ENCODE results near the gene FBXO24. TPM values are rescaled to one million over a fixed set of nuclear protein-coding genes. Genes with fewer than 3 reads are reported as not detected.

The FBXO24 gene
- total RNA-seq, 1 experiment from 2014 or later: 0.36 TPM

DNA sequence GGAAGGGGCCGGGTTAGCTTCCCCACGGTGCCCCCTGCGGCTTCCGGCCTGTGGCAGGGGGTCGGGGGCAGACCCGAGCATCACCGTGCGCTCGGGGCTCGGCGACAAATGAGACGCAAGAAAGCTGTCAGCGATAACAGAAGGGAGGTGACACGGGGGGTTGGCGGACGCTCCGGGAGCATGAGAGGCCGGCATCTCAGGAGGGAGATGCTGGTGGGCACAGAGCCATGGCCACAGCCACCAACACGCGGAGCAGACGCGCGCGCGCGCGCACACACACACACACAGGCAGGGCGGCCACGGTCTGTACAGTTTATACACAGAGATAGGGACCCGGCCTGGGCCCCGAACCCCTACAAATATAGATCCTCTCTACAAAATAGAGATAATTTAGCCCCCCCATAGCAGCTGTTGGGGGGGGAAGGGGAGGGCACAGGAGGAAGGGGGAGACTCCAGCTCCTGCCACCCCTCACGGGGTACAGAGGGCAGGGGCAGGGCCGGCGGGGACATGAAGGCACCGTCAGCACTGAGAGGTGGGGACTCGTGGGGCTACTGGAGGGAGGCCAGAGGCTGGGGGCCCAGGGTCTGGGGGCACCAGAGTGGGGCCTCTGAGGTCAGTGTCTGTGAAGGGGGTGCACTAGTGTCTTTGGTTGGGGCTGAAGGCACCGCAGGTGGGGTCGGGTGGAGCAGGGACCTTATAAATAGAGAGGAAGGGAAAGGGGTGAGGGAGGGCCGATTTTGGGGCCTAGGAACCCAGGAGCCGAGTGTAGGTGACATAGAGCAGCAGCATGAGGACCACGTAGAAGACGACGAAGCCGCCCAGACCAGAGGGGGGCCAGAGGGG, 11.5 kb upstream of the FBXO24 start:
- no peak for DNase-seq (ENCODE audit: low spot score)

DNA sequence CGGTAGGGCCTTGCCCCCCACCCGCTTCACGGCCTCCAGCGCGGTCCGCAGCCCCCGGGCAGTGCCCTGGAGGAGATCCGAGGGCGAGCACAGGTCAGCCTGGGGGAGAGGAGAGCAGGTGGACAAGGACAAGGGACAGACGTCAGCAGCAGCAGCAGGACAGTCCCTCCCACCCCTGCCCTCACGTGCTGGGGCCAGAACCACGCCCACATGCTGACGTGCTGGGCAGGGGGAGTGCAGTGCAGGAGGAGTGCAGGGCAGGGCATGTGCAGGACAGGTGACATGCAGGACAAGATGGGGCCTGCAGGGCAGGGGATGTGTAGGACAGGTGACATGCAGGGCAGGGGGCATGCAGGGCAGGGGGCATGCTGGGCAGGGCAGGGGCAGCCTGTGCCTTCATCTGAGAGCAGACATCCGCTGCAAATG, 10.9 kb upstream of the FBXO24 start:
- no peak for DNase-seq (ENCODE audit: low spot score)

DNA sequence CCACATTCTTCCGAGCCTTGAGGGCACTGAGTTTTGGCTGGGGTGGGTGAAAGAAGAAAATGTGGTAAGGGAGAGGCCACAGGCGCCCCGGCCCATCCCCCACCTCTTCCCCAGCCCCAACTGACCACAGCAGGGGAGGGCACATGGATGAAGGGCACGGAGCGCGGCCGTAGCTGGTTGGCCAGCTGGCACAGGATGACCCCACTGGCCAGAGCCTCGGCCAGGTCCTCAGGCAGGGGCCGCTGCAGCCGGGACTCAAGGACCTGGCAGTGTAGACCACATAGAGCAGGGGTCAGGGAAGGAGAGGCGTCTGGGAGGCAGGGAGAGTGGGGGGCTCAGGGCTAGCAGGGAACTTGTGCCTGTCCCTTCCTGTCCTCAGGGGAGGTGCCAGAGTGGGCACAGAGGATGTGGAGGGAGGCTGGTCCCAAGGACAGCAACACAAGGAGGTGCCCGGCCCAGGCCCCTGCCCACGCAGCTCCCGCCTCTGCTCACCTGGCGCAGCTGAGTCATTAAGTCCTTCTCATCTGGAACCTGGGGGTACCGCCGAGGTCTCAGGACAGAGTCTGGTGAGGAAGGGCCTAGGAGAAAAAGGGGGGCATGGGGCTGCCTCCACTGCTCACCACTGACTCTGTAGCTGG, 10.3 kb upstream of the FBXO24 start:
- DNase-seq (ENCODE audit: low spot score): no peak

DNA sequence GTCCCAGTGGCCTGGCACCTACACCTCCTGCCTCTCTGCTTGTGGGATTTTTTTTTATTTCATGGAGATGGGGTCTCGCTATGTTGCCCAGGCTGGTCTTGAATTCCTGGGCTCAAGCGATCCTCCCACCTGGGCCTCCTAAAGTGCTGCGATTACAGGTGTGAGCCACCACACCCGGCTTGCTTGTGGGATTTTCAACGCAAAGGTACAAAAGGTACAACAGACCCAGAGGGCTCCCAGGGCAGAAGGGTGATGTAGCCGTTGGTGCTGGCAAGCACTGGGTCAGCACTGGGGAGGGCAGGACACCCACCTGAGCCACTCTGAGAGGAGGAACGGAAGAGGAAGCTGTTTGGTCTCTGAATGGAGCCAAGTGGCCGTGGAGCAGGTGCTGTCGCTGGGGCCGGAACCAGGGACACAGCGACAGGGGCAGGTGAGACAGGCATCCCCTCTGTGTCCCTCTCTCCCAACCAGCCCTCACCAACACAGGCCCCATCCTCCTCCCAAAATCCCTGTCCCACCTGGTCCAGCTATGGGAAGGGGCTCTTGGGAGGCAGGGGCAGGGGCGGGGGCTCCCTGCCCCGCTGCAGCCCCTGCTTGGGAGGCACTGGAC, 9.6 kb upstream of the FBXO24 start:
- no peak for DNase-seq (ENCODE audit: low spot score)

DNA sequence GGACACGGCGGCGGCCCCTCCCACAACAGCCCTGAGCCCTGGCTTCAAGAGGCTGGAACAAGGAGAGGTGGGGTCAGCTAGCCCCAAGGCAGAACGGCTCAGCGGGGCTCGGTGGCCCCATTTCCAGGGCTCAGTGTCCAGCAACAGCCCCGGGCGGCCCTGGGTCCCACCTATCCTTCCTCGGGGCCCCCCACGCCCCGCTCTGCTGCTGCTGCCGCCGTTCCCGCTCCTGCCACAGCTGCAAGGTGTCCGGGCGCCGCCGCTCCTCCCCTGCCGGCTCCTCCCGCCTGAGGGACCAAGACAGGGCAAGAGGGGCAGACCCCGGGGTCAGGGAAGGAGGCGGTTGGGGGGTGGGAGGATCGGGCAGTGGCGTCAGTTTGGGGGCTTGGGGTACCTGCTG, 9.0 kb upstream of the FBXO24 start:
- DNase-seq (ENCODE audit: low spot score): no peak

DNA sequence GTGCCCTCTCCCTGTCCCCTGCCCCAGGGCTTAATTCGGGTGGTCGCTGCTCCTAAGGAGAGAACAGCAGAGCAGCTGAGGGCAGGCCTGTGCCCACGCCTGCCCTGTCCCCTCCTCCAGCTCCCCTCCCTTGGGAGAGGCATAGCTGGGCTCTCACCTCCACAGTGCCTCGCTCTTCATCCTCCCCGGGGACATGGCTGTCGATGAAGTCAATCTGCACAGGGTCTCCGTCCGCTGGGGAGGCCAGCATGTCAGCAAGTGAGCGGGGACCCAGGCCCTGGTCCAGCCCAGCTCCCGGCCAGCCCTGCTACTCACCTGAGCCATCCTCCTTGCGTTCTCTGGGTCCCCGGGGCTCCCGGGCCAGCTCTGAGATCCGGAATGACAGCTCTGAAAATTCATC, 8.6 kb upstream of the FBXO24 start:
- DNase-seq (ENCODE audit: low spot score): no peak

DNA sequence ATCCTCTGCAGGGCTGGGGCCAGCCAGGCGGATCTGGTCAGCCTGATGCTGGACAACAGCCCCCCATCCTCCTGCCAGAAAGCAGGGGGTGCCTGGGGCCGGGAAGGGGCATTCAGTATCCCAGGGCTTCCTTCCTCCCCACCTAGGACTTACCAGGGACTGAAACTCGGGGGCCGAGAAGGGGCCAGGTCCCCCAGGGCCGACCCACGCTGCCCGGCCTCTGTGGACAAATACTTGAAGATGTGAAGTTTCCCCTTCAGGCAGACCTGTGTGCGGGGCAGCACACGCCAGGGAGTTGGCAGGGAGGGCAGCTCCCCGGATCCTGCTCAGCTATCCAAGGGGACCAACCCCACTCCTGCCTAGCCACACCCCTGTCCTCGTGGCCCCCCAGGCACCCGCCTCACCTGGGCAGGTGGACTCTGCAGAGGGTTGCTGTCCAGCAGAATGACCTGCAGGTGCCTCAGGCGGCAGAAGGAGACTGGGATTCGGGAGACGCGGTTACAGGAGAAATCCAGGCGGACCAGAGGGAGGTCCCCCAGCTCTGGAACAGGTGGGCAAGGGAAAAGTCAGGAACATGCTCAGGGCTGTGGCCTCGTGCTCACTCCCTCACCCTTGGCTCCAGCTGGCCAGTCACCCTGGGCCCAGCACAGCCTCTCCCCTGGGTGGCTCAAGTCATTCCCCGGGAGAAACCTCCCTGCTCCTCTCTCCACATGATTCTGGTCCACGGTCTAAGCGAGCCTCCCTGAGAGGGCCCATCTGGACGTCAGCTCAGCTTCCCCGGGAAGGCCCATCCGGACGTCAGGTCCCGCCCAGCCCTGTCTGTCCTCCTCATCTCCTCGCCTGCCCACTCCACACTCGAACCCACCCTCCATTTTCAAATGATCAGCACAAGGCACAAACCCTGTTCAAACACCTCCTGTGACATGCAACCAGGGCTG, 7.6 kb upstream of the FBXO24 start:
- DNase-seq (ENCODE audit: low spot score): no peak

DNA sequence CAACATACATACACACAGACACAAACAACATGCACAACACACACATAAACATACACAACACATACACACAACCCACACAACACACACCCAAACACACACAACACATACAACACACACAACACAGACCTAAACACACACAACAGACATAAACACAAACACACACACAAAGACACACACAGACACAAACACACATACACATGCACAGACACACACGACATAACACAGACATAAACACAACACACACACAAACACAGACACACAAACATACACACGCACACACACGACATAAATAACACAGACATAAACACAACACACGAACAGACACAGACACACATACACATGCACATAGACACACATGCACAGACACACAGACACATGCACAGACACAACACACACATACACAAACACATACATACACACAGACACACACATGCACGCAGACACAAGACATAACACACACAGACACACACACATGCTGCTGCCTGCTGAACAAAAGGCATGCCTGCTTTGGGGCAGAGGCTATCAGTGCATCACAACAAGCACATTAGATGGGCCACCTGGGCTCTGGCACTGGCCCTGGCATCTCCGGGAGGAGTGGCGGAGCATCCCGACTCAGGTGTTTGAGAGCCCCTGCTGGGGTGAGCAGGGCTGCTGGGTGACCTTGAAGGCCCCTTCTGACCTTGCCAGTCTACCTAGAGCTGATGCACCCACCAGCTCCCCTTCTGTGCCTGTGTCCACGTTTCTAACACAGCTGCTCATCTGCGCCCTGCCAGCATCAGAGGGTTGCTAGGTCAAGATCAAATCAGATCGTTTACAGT, 5.5 kb upstream of the FBXO24 start:
- no peak for DNase-seq (ENCODE audit: low spot score)

DNA sequence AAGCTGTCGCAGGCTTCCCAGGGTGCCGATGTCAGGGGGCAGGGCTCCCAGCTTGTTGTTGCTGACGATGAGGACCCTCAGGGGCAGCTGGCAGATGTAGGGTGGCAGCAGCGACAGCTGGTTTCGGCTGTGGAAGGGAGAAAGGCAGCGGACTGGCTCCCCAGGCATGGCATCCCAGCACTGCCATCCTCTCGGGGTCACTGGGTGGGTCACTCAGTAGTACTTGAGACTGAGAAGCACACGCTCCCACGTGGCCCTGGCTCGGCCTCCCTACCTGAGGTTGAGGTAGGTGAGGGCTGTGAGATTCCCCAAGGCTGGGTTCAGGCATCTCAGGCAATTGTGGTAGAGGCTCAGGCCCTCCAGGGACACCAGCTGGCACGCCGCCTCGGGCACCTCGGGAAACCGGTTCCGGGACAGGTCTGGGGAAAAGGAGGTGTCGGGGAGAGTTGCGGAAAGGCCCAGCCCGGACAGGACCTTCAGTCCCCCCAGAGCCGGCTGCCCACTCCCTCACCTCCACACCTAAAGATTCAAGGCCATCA, 4.0 kb upstream of the FBXO24 start:
- peak; percentile 83 for DNase-seq (ENCODE audit: low spot score)

DNA sequence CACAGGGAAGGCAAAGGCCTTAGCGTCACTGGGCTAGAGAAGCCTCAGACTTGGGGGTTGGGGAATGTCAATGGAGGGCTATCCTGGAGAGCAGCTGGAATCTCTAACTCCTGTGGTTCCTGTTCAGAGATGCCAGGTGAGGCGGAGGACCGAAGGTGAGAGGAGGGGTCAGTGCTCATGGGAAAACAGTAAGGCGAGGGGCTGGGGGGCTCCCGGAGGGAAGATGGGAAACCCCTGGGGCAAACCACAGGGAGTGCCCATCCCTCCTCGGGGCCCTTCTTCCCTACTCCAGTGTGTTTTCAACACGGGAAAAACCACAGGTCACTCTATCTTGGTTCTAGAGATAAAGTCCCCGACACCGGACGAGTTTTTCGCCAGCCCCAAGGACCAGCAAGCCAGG, 3.5 kb upstream of the FBXO24 start:
- no peak for DNase-seq (ENCODE audit: low spot score)

DNA sequence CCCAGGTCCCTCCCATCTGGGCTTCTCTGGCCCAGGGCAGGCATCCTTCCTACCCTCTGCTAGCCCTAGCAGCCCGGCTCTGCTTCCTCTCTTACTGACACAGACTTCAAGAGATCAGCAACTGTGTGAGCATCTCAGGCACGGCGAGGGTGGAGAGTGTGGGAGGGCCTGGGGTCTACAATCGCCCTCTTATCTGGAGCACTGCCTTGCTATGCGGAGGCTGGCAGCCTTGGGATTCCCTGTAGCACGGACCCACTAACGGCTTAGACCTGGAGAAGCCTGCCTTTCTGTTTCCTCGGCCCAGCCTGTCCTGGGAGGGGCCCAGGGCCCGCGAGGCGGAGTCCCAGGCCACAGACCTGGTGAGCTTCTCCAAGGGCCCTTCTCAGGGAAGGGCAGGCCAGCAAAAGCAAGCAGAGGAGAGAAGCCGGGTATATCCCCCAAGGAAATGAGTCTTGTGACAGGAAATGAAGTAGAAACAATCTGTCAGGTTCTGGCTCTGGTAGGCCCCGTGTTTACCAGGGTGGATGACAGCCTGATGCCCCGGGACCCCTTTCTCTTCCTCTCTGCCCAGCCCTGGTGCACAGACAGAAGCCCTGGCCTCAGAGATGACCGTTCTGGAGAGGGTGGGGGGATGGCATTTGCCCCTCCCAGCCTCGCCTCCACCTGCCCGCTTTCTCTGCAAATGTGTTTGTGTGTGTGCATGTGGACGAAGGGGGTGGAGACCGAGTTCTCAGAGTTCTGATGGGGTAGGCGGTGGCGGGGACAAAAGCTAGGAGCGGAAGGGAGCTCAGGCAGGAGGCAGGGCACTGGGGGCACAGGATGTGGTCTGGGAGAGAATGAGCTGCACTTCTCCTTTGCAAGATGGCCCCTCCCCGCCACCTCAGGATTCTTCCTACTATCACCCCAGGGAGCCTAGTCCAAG, 2.7 kb upstream of the FBXO24 start:
- peak; percentile 74 for DNase-seq (ENCODE audit: low spot score)

DNA sequence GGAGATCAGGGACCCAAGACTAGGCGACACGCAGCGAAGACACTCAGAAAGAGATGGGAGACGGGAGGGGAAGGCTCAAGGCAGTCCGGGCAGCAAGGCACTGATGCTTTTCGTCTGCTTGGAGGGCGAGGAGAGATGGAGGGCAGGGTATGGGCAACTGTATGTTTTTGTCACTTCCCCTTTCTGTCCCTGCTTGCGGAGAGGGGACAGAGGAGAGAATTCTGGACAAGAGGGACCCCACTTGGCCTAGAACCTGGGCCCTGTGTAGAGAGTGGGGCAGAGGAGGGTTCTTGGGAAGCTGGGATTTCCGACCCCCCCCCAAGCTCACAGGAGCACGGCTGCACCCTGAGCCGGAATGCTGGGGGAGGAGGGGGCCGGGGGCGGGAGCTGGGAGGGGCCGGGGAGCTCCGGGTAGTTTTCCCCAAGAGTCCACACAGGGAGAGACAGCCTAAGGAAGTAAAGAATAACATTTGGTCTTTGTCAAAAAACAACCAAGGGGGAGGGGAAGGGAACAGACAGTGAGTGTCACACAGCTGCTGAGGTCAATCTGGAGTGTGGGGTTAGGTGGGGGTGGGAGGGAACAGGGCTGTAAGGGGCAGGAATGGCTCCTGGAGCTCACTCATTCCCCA, 2.0 kb upstream of the FBXO24 start:
- no peak for DNase-seq (ENCODE audit: low spot score)

DNA sequence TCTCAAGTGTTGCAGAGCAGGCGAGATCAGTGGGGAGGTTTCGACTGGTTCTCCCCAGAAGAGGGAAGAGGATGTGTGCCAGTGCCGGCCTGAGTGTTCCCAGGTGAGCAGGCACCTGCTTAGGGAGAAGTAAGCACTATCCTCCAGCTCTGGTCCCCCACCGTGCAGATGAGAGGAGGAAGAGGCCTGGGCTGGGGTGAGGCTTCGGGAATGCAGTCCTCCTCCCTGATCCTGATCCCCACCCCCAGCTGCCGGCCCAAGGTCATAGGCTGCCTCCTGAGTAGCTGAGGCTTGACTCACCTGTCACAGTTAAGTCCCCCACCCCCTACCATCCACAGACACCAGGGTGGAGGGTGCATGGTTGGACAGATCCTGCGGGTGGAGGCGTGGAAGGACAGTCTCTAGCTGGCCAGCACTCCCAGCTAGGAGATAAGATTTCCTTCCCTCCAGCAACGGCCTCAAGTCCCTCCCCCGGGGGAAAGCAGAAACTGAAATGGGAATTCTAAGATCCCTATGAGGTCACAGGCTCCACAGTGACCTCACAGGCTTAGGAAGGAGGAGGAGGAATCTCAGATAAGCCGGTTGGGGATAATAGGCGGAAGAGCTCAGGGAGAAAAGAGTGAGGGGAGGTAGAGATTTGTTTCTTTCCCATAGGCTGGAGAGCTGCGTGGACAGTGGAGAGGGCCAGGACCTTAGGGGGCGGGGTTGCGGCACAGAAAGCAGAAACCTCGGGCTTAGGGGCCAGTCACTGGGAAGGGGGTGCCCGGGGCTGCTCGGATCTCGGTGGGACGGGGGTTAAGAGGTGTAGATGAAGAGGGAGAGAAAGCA, 1.2 kb upstream of the FBXO24 start:
- DNase-seq (ENCODE audit: low spot score): peak; percentile 83

DNA sequence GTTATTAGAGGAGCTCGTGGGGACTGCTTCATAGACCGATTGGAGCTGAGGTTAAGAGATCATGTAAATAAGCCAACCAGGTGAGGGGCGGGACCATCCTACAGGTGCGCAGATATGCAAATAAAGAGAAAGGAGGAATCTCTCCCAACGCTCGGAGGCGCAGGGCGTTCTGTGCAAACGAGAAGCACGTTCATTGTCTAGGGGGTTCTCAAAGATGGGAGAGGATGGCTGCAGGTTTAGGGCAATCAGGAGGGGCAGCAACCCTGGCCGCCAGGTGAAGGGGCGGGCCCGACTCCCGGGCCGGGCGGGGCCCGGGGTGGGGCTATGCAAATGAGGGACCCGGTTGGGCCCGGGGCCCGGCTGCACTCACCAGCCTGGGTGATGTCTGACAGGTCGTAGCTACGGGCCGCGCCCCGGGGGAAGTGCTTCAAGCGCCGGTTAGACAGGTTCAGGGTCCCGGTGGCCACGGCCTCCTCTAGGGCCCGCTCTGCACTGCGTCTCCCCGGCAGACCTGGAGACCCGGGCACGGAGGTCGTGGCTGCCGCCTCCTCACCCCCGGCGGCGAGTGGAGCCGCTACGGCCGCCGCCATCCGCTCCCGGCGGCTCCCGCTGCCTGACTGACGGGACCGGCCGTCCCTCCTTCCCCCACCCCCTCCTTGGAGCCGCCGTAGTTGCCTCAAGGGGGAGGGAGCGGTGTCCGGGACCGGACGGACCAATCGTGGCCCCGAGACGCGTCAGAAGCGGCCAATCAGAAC, 440 bp upstream of the FBXO24 start, which contains the start of gene LRCH4:
TSS of gene LRCH4 (minus strand) at position 619 of the 755 bp plus-strand sequence. CDS start at position 590, 29 bp downstream.
- peak; percentile 85 for DNase-seq (ENCODE audit: low spot score)

DNA sequence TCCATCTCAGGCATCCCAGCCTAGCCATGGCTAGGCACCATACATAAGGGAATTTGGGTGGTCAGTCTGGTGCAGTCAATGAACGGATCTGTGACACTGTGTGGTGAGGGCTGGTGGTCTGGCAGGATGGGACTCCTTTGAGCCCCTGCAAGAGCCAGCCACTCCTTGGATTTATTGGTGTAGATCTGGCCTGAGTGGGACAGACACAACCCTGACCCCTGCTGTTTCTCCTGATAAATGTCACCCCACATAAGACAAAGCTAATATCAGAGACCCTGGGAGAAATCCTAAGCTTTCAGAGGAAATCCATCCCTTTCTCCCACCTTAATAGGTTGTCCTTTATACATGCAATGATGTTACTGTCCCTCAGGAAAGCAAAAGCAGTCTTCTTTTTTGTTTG, 2.3 kb downstream of the FBXO24 start:
- no peak for DNase-seq (ENCODE audit: low spot score)

DNA sequence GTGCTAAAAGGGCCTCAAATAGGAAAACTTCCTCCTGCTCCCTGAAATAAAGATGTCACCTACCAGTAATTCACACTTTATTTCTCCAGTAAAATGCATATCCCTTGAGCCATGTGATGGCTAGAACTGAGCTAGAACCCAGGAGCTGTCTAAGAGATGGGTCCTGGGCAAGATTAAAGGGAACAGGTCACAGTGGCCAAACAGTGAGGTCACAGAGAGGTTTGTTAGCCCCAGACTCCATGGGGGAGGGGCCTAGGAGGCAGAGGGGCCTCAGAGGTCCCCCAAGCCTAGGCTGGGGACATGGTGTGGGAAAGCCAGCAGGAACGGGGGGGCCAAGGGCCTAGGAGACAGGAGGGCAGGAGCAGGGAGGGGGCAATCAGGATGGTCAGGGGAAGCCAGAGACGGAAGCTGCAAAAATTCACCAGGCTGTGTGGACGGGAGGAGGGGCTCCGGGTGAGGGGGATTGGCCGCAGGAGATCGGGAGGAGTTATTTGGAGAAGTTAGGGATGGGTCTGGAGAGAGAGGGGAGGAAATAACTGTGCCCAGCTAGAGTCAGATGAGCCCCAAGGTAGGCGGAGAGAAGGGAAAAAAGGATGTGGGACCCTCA, 3.3 kb downstream of the FBXO24 start:
- no peak for DNase-seq (ENCODE audit: low spot score)

Data from HT-29 (cell line).